Activated CD8-positive, alpha-beta memory T cell treated with anti-CD3 and anti-CD28 coated beads for 48 hours (primary cell): ENCODE data around the gene ST6GALNAC4.

Experiments
- DNase-seq, 3 experiments: peaks; one replicate each; pipeline ENCODE4 v3.0.0-alpha.2; 2020; ENCODE audit warnings: low read depth in 2 of 3, low spot score in 2 of 3

The ST6GALNAC4 gene

DNA sequence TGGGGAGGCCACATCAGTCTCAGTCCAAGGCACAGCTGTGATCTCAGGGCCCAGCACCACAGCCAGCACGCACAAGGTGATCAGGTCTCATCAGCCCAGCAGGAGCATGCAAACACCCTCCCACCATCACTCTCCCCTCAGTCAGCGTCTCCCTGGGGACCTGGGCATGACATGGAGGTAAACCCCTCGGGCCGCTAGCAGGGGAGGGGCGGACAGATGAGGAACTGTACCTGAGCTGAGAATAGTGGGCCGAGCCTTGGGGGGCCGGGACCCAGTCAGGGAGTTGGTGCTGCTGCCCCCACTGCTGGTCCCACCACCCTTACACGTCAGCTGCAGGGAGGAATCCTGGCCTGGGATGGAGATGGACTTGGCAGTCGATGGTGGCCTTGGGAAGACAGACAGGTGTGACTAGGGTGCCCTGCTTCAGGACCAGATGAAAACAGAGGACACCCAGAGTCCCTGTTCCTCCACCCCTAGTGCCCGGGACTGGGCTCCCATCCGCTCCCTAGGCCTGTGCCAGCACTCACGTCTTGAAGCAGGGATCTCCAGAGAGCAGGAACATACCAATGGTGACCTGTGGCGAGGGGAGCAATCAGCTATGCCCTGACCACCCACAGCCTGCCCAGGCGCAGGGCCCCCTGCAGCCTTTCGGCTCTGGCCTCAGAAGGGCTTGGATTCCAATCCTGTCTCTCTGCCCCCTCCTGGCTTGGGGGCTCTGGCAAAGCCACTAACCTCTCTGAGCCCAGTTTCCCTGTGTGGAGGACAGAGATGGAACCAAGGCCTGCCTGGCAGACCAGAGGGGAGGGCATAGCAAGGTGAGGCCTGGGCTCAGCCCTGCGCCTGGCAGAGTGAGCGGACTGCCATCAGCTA is 31.2 kb upstream of the ST6GALNAC4 start:
- no peak for DNase-seq

- no peak for DNase-seq
Observed at GRCh38 chr9:127946728-127947127, 29.9 kb upstream of the ST6GALNAC4 start.

DNA sequence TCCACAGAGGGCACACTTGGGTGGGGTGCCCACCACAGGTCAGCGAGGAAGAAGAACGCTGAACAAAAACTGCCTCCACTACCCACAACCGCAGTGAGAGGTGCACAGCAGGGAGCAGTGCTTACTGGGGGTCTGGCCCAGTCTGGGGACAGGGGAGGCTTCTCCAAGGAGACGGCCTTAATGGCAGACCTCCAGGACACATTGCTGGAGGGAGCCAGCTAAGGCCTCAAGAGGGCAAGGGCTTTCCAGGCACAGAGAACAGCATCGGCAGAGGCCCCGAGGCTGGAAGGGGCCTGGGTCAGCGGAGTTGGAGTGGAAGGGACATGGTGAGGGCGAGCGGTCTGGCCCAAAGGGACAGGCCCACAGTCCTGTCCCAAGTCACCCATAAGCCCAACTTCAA is 29.1 kb upstream of the ST6GALNAC4 start:
- DNase-seq: no peak

- DNase-seq: no peak
Observed at GRCh38 chr9:127945338-127945737, 28.5 kb upstream of the ST6GALNAC4 start.

DNA sequence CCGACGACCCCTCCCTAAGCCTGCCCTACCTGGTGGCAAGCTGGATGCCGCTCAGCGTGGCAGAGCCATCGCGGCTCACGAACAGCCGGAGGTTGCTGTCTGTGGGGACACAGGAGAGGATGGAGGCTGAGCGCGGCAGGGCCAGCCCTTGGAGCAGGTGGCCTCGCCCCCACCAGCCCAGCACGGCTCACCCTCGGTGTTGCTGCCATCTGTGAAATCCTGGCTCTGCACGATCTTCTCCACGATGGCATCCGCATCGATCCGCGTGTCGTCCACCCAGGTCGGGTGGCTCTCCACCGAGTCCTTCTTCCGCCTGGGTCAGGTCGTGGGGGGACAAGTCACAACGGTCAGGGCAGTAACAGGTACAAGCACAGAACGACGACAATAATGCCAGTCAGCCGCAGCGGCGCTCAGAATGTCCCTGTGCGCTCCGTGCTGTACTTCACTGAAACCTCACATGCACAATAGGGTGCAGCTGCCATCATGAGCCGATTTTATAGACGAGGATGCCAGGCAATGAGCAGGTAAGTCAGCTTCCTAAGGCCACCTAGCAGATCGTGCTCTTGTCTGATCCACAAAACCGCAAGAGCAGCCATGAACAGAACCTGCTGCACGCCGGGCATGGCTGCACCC is 27.9 kb upstream of the ST6GALNAC4 start:
- no peak for DNase-seq

- DNase-seq: peak in 1 of 3 experiments; percentile 58
Observed at GRCh38 chr9:127943731-127944144, 26.9 kb upstream of the ST6GALNAC4 start.

DNA sequence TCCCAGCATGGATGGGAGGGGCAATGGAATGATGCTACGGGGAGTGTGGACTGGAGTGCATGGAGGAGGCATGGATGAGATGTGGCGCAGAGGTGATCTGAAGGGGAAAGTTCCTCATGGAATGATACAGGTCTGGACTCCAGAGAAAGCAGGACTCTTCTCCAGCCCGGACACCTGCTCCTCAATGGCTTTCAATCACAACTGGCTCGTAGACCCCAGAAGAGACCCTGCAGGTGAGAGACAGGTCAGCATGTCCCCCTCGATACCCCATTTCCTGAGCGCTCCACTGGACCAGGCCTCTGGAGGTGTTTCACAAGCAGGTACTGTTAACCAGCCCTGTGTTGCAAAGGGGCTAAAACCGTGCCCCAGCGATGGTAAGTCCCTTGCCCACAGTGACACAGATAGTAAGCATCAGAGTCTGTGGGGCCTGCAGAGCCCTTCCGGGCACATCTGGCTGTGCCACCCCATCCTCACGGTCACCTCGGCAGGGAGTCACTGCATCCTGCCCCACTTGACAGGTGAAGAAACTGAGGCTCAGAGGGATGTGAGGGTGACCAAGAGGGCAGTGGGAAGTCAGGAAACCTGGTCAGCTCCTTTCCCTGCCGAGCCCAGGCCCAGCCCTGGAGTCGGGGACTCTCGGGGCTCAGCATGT is 26.3 kb upstream of the ST6GALNAC4 start:
- DNase-seq: no peak

DNA sequence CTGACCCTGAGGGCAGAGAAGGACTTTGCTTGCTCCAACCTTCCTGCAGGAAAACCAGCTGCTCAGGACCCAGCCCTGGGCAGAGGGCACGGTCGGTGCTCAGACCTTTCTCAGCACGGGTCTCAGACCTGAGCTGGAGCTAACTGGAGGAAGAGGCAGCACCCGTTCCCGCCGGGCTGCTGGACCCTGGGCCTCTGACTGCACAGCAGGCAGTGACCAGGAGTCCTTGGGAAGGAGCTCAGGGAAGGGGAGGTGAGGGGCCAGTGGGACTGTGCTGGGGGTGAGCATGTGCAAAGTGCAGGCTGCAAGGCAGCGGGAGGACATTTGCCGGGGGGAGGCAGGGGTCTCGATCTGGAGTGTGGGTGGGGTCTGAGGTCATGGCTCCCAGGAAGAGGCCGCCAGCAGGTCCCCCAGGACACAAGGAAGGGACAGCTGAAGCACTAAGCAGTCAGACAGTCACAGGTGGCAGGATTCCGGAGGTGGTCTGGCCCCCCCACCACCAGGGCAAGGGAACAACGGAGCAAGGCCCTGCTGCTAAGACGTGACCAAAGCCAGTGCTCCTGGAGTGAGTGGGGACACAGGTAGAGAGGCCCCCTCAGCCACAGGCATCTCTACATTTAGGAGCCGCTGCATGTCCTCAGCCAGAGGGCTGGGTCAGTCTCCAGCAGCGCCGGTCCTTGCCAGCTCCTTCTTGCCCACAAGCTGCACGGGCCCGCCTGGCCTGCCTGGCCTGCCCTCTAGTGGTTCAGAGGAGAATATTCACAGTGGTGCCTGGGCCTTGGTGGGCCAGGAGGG is 25.6 kb upstream of the ST6GALNAC4 start:
- DNase-seq: no peak

DNA sequence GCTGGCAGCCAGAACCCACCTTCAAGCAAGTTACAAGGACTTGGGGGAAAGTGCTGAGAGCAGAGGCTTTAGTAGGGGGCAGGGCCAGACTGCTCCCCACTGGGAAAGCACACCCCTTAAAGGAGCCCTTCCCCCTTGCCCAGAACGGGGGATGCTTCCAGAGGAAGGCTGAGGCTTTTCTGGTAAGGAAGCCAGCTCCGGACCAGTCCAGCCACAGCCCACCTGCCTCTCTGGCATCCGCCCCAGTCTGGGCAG is 25.0 kb upstream of the ST6GALNAC4 start:
- no peak for DNase-seq

DNA sequence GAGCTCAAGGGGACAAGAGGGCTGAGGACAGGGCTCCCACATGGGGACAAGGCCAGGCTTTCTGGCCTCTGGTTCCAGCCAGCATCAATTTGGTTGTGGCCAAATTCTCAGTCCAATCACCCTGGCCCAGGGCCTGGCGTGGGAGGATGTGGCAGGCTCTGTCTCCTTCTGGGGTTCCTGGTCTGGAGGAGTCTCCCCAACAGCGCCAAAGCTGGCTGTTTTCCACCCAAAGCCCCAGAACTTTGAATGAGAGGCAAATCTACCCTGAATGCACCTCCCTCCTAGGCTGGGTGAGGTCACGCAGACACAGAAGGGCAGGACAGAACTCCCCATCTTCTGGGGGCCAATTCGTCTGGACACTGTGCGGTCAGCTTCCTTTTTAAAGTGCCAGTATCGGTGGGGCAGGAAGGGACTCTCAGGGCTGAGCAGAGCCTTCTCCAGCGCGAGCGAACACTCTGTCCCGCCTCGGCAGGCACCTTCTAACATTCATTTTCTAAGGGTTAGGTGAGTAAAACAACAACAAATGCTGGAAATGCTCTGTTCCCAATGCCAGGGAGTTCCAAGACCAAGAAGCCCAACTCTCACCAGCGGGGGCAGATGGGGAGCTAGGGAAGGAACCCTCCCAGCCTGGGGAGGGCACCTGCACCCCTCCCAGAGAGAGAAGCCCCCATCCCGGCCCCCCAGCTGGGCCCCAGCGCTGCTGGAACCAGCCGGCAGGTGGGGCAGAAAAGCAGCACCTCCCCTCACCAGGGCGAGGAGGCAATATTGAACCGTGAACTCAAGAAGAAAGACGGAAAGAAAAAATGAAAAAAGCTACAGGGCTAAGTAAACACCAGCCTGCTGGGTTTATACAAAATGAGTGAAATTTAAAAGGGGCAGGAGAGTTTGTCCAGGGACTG is 24.5 kb upstream of the ST6GALNAC4 start:
- DNase-seq: no peak

DNA sequence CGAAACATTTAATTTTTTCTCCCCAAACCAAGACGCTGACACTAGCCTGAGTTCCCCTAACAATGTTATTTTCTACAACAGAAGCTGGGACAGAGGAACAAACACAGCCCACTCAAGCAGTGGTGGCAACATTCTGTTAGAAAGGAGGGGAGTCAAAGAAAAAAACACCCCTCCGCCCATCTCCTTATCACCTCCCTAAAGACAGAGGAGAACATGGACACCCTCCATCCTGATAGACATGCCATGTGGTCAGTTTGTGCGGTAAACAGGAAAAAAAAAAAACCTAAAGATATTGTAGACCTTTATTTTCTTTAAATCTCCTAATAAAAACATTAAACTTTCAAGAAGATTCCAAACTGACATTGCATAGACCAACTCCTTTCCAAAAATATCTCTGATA is 23.8 kb upstream of the ST6GALNAC4 start:
- no peak for DNase-seq

GRCh38 chr9:127938298-127938690 is 21.5 kb upstream of the ST6GALNAC4 start:
- DNase-seq: no peak

DNA sequence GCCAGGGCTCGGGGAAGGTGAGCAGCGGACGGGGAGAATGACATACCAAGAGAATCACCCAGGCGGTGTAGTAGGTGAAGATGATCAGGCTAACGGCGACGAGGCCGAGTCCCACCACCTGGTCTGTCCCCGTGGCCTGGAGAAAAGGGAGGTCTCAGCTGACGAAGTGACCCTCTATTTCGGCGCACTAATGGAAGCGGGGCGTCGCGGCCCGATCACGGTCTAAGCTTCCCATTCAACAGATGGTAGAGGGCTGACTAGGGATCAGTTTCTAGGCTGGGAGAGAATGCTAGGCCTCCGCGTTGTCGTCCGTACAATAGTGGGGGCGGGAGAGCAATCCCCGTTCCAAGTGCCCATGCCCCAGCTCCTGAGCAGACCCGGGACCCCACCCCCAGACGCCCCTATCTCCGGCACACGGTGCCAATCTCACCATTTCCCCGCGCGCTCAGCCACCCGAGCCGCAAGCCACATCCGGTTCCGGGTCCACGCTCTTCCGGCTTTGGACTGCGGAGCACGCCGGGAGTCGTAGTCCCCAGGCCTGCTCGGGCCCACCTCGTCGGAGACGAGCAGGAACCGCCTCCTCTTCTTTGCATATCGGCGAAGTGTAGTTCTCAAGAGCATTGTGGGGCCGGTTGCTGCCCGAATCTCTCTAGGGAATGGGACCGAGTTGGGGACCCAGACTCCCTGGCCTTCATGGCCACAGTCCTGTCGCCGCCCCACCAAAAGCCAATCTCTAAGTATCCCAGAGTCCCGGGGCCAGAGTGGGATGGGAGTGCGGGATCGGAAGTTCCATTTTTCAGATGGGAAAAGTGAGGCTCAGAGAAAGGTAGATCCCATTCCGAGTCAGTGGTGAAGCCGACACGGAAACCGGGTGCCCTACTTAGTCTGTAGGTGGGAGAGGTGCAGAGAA is 20.8 kb upstream of the ST6GALNAC4 start, which contains the start of gene DPM2:
TSS of gene DPM2 (minus strand) at position 467 of the 910 bp plus-strand sequence. CDS start at position 433, 34 bp downstream.
- DNase-seq: peak in 2 of 3 experiments; percentile 67 to 72

DNA sequence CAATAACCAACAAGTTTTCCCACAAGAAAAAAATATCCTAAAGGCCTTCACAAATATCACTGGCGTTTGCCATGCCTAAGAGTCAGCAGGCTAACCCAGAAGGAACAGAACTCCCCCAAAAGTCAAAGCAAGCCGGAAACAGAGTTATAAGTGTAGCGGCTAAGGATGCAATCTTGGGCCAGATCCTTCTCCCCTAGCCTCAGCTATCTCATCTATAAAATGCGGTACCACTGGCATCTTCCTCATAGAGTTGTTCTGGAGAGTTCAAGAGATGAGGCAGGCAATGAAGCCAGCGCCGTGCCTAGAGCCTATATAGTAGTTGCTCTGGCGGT is 20.2 kb upstream of the ST6GALNAC4 start:
- no peak for DNase-seq

- no peak for DNase-seq
Observed at GRCh38 chr9:127936347-127936852, 19.6 kb upstream of the ST6GALNAC4 start.

DNA sequence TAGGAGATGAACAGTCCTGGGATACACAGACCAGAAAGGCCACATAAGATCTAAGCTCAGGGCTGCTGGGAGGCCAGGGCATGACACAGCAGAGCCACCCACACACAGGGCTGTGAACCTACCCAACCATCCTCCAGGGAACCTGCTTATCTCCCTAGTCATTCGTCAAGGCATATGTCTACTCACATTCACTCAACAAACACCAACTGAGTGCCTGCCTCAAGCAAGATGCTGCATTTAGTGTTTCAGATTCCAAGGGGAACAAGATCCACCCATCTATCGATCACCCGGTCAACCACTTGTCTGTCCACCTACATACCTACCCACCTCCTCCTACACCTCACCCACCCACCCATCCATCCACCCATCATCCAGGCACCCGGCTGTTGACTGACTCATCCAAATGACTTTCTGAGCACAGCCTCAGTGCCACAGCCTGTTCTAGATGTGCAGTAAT is 19.0 kb upstream of the ST6GALNAC4 start:
- DNase-seq: no peak

DNA sequence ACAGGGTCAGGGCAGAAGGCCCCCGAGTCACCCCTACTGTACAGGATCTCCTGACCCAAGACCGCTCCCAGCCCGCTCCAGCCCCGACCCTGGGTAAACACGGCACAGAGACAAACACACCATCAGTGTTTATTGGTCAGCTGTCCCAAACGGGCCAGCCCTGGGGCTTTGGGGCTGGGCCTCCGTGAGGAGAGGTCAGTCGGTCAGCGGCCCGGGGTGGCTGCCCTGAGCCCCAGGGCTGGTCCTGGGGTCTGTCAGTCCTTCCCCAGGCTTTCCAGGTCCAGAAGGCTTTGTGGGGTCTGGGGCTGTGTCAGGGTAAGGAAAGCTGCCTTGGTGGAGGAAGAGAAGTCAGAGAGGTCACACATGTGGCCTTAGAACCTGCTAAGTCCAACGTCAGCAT is 18.1 kb upstream of the ST6GALNAC4 start:
- DNase-seq: no peak

DNA sequence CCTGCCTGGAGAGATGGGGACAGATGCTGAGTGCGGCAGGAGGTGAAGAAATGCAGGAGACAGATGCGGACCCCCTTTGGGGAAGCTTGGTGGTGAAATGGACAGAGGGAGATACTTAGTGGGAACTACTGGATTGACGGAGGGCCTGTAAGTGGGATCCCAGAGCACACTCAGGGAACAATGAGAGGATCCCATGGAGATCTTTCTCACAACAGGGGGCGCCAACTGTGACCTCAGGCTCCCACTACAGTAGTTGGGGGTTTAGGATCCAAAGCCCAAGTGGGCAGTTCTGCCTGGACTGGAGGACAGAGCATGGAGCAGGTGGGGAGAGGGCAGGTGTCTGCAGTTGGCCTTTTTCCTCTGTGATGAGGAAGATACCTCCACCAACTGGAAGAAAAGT is 17.4 kb upstream of the ST6GALNAC4 start:
- DNase-seq: no peak
